OCI-LY7 (cell line): ENCODE results near the gene CYB5A. TPM values are rescaled to one million over a fixed set of nuclear protein-coding genes. Genes with fewer than 3 reads are reported as not detected.

Source experiments
- BruUV-seq: library from RNA; stranded (reverse); fragments of 400-500 nt; replicated peaks from 2 replicates; lab custom pipeline; 2021; lab: Mats Ljungman, UMichigan
- CTCF ChIA-PET: fragments of 300-600 bp; sonication (Branson Sonifier 250); formaldehyde crosslinking; loops from one replicate; lab custom pipeline; 2022; ENCODE audit warnings: antibody characterized with exemption; ENCODE audit not compliant: unreplicated experiment; lab: Charles Lee
- POLR2A ChIA-PET: fragments of 300-600 bp; sonication (Branson Sonifier 250); formaldehyde crosslinking; loops from one replicate; lab custom pipeline; 2022; ENCODE audit warnings: antibody characterized with exemption; lab: Charles Lee
- DNase-seq: peaks from one replicate; pipeline ENCODE4 v3.0.0-alpha.2; 2015; ENCODE audit warnings: low spot score
- H2AFZ ChIP-seq: fragments of 200-600 bp; sonication (generic), shearing (Covaris generic); 2 replicates; pipeline ENCODE4 v1.6.1; 2014; ENCODE audit warnings: mild to moderate bottlenecking, antibody characterized with exemption, low read length, moderate library complexity
- H3K27ac ChIP-seq: fragments of 200-600 bp; sonication (generic); 2 replicates; pipeline ENCODE4 v1.5.1; 2014; ENCODE audit warnings: mixed run types, low read depth, mild to moderate bottlenecking, moderate library complexity, low read length, inconsistent platforms; ENCODE audit not compliant: poor library complexity, severe bottlenecking
- H3K36me3 ChIP-seq: fragments of 200-600 bp; sonication (generic); 2 replicates; pipeline ENCODE4 v1.6.1; 2014; ENCODE audit warnings: mild to moderate bottlenecking, antibody characterized with exemption, low read length, moderate library complexity, mixed read lengths; ENCODE audit not compliant: insufficient read depth
- H3K4me1 ChIP-seq: fragments of 200-600 bp; sonication (generic); 2 replicates; pipeline ENCODE4 v1.5.1; 2014; ENCODE audit warnings: mild to moderate bottlenecking, low read length; ENCODE audit not compliant: insufficient read depth, poor library complexity, severe bottlenecking
- H3K4me2 ChIP-seq: fragments of 200-600 bp; sonication (generic); 2 replicates; pipeline ENCODE4 v1.6.1; 2014; ENCODE audit warnings: mild to moderate bottlenecking, low read length
- H3K4me3 ChIP-seq: fragments of 200-600 bp; sonication (generic); 2 replicates; pipeline ENCODE4 v1.5.1; 2014; ENCODE audit warnings: mild to moderate bottlenecking, low read depth, low read length; ENCODE audit not compliant: poor library complexity, severe bottlenecking
- H3K79me2 ChIP-seq: fragments of 200-600 bp; sonication (generic); 2 replicates; pipeline ENCODE4 v1.6.1; 2016; ENCODE audit warnings: low read depth, mild to moderate bottlenecking, low read length, moderate library complexity, mixed read lengths; ENCODE audit not compliant: insufficient read depth
- H3K9me2 ChIP-seq: fragments of 200-600 bp; sonication (generic); 2 replicates; pipeline ENCODE4 v1.6.1; 2016; ENCODE audit warnings: mild to moderate bottlenecking, low read length, mixed read lengths; ENCODE audit not compliant: insufficient read depth
- H3K9me3 ChIP-seq: fragments of 200-600 bp; sonication (generic); 2 replicates; pipeline ENCODE4 v1.6.1; 2014; ENCODE audit warnings: mild to moderate bottlenecking, mixed run types, low read length, mixed read lengths
- H4K20me1 ChIP-seq: fragments of 200-600 bp; sonication (generic); 2 replicates; pipeline ENCODE4 v1.6.1; 2014; ENCODE audit warnings: mild to moderate bottlenecking, antibody characterized with exemption, low read length, moderate library complexity, mixed read lengths; ENCODE audit not compliant: insufficient read depth
- EZH2phosphoT487 ChIP-seq: fragments of 200-600 bp; sonication (generic); IDR thresholded peaks from 2 replicates; pipeline ENCODE4 v1.6.1; 2018; ENCODE audit warnings: low read depth, borderline replicate concordance, mild to moderate bottlenecking, mixed run types, antibody characterized with exemption, low read length, moderate library complexity, mixed read lengths
- intact Hi-C: fragments of 100-400 bp; cut with micrococcal nuclease; formaldehyde crosslinking; loops from one replicate; pipeline ENCODE4 v1.10.0; 2022; ENCODE audit not compliant: unreplicated experiment
- total RNA-seq, 2 experiments: library from RNA; depleted of rRNA in 1 of 2; stranded (reverse); fragments of >200 nt in 1 of 2; shearing (Covaris generic) in 1 of 2; gene quantifications; 2 replicates each; pipeline ENCODE4 v1.2.3, GENCODE V29; 2014 to 2022
- TF ChIP-seq, protein P1 (sequence below): fragments of 200-600 bp; sonication (generic); conservative IDR thresholded peaks from 2 replicates; pipeline ENCODE4 v1.5.1; 2014; ENCODE audit warnings: mild to moderate bottlenecking, antibody characterized with exemption, low read length, moderate library complexity, mixed read lengths

CYB5A gene
- total RNA-seq, 2 experiments from 2014 or later: not detected

- H4K20me1 ChIP-seq: no peaks in the 10 kb centered on the region
- no peak for TF ChIP-seq EZH2phosphoT487
- no peak overlapping the region for H3K27ac ChIP-seq
- H3K4me3 ChIP-seq: no peak overlapping the region
- ChIA-PET CTCF (no interaction called here), POLR2A (no interaction called here)
- no peak for DNase-seq
- BruUV-seq: no TSS peak
- no peaks in the 10 kb centered on the region for H3K79me2 ChIP-seq
- no peaks in the 10 kb centered on the region for H3K9me2 ChIP-seq
- no peak overlapping the region for H3K4me2 ChIP-seq
- no peaks in the 10 kb centered on the region for H3K4me1 ChIP-seq
- no peaks in the 10 kb centered on the region for H3K36me3 ChIP-seq
- no peak overlapping the region for H2AFZ ChIP-seq
- H3K9me3 ChIP-seq: no peaks in the 10 kb centered on the region
- intact Hi-C loops: no loop called here
Observed at GRCh38 chr18:74215863-74216262, 75.9 kb downstream of the CYB5A start.

- H4K20me1 ChIP-seq: no peaks in the 10 kb centered on the region
- H3K4me1 ChIP-seq: no peaks in the 10 kb centered on the region
- no peaks in the 10 kb centered on the region for H3K79me2 ChIP-seq
- no peak overlapping the region for H2AFZ ChIP-seq
- H3K36me3 ChIP-seq: no peaks in the 10 kb centered on the region
- POLR2A ChIA-PET: no interaction called here
- no peaks in the 10 kb centered on the region for H3K9me3 ChIP-seq
- no peak overlapping the region for H3K27ac ChIP-seq
- H3K4me3 ChIP-seq: no peak overlapping the region
- DNase-seq: no peak
- BruUV-seq: no TSS peak
- intact Hi-C loops: no loop called here
- H3K4me2 ChIP-seq: no peak overlapping the region
- no peaks in the 10 kb centered on the region for H3K9me2 ChIP-seq
- CTCF ChIA-PET: no interaction called here
- TF ChIP-seq, protein P1, sequence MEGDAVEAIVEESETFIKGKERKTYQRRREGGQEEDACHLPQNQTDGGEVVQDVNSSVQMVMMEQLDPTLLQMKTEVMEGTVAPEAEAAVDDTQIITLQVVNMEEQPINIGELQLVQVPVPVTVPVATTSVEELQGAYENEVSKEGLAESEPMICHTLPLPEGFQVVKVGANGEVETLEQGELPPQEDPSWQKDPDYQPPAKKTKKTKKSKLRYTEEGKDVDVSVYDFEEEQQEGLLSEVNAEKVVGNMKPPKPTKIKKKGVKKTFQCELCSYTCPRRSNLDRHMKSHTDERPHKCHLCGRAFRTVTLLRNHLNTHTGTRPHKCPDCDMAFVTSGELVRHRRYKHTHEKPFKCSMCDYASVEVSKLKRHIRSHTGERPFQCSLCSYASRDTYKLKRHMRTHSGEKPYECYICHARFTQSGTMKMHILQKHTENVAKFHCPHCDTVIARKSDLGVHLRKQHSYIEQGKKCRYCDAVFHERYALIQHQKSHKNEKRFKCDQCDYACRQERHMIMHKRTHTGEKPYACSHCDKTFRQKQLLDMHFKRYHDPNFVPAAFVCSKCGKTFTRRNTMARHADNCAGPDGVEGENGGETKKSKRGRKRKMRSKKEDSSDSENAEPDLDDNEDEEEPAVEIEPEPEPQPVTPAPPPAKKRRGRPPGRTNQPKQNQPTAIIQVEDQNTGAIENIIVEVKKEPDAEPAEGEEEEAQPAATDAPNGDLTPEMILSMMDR: no peak
- TF ChIP-seq EZH2phosphoT487: no peak
Observed at GRCh38 chr18:74213429-74213828, 78.3 kb downstream of the CYB5A start.

DNA sequence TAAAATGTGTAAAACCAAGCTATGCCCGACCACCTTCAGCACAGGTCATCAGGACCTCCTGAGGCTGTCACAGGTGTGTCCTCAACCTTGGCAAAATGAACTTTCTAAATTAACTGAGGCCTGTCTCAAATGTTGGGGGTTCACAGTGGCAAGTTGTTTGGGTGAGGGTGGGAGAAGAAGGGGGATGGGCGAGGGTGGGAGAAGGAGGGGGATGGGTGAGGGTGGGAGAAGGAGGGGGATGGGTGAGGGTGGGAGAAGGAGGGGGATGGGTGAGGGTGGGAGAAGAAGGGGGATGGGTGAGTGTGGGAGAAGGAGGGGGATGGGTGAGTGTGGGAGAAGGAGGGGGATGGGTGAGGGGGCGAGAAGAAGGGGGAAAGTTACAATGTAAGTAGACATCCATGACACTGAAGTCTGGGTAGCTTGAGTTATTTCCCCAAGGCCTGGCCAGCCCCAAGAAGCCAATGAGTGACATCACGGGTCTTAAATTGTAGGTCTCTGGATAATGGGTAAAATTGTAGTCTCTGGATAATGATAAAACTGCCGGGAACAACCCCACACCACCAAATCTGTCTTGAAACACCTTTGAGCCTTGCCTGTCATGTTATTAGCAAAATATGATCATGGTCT is 87.1 kb downstream of the CYB5A start:
- DNase-seq: no peak
- Histone ChIP-seq H3K4me1 (no peaks in the 10 kb centered on the region), H3K4me3 (no peak overlapping the region), H2AFZ (no peak overlapping the region), H3K4me2 (no peak overlapping the region), H3K9me2 (no peaks in the 10 kb centered on the region), H3K27ac (no peak overlapping the region), H3K36me3 (no peaks in the 10 kb centered on the region), H4K20me1 (no peaks in the 10 kb centered on the region), H3K9me3 (no peaks in the 10 kb centered on the region), H3K79me2 (no peaks in the 10 kb centered on the region)
- BruUV-seq: no TSS peak
- ChIA-PET POLR2A (no interaction called here), CTCF (no interaction called here)
- TF ChIP-seq EZH2phosphoT487: no peak
- TF ChIP-seq, protein P1: no peak
- intact Hi-C loops: no loop called here
